GM21529 (cell line): Measurements from ENCODE around the gene ARHGAP10.

Experiments
- ATAC-seq: cut with Tn5 transposase; IDR thresholded peaks from one replicate; pipeline ENCODE4 v1.9.1; 2021; ENCODE audit not compliant: unreplicated experiment

The ARHGAP10 gene

GRCh38 chr4:148057984-148058859 lies 326.3 kb downstream of the ARHGAP10 start:
- no peak for ATAC-seq

- ATAC-seq = no peak
Observed at GRCh38 chr4:148059617-148060180, 327.8 kb downstream of the ARHGAP10 start.

DNA sequence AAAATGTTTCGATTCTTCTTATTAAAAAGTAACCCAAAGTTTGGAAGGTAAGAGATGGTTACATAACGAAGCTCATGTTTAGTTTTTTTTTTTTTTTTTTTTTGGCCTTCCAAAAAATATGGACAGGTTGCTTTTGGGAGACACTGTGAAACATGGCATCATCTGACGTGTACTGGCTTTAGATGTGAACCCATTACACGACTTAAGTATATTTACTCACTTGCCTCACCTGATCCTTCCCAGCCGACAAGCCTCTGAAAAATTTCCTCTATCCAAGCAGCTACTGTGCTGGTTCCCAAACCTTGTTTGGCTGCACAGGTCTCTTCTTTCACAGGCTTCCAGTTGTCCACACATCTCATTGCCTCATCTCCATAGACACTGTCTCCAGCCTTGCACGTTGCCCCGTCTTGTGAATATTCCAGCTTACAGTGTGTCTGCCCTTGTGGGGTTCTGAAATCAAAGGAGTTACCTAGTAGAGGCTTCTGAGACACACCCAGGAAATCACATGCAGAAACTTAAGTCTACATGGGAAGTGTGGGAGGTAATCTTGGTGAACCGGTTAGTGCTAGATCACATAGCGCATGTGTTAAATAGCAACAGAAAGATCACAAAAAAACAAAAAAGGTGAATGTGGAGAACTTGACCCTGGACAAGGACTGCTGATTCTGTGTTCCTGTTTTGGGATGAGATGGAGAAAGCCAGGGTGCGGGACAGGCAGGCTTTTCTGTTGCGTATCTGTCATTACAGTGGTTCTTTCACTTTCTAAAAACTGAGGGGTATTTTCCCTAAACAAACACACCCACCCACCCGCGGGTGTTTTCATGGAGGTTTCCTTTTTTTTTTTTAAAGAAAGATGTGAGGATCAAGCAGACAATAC lies 328.6 kb downstream of the ARHGAP10 start:
- ATAC-seq = no peak

- no peak for ATAC-seq
Observed at GRCh38 chr4:148061141-148061481, 329.2 kb downstream of the ARHGAP10 start.

- no peak for ATAC-seq
Observed at GRCh38 chr4:148061795-148062194, 329.9 kb downstream of the ARHGAP10 start.

DNA sequence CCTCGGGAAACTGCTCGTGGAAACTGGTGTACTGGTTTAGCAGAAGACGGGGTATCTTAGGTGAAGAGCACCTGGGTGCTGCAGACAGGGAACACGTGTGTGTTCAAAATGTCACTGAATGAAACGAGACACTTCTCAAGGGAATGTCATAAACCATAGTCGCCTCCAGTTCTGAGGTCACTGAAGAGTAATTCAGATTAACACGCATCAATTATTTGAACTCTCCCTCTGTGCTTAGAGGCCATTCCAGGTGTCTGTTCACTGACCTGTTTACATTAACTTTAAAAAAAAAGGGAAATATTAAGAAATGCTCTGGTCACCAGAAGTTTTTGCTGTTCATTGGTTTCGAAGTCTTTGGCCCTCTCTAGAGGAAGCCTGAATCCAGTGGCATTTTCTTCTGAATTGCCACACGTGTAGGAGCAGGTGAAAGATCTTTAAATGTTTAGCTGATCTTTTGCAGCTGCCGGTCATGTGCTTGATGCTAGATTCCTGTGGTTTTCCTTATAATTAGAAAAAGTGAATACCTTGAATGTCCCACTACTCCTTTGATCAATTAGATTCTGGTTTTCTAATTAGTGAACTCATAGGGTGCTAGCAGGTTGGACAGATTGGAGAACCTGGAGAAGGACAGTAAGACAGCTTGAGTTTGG lies 330.5 kb downstream of the ARHGAP10 start:
- ATAC-seq = no peak

- ATAC-seq = no peak
Observed at GRCh38 chr4:148064451-148064850, 332.6 kb downstream of the ARHGAP10 start.

DNA sequence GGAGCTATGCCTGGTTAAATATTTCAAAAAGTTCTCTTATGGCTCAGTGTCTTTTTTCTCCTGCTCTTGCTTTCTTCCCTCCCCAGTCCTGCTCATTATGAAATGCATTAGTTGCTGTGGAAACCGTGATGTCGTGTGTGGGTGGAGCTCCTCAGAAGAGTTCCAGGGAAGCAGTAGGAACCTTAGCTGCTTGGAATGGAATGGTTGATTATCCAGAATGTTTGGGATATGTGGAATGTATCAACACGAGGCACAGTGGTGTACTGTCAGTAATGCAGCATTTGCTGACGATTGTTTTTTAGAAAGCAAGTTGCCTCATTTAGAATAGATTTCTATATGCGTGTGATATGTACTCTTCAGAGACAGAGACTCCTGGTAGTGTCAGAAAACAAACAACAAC lies 333.2 kb downstream of the ARHGAP10 start:
- no peak for ATAC-seq

DNA sequence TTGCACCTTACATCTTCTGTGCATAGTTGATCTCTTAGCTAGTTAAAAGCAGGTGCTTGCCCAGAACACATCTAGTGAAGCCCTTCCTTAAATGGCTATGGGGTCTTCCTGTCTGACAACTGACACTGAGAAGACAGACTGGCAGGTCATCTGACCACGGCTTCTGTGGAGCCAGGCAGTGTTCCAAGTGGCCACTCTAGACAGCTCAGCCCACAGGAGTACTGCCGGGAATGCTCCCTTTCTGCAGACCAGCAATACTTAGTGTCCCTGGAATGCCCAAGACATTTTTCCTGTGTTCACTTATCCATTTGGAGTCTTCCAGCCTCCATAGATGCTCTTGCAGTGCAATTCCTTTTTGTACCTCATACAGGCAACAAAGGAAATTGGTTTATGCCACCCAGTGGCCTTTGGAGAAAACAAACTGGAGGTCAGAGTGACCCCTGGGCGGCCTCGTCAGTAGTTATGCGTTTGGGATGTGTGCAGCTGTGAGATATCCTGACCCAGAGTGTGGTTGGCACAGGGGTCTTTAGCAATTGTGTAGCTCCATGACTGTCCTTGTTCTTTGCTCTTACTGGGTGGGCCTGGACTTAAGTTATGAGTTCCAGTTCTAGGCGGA lies 335.5 kb downstream of the ARHGAP10 start:
- no peak for ATAC-seq

DNA sequence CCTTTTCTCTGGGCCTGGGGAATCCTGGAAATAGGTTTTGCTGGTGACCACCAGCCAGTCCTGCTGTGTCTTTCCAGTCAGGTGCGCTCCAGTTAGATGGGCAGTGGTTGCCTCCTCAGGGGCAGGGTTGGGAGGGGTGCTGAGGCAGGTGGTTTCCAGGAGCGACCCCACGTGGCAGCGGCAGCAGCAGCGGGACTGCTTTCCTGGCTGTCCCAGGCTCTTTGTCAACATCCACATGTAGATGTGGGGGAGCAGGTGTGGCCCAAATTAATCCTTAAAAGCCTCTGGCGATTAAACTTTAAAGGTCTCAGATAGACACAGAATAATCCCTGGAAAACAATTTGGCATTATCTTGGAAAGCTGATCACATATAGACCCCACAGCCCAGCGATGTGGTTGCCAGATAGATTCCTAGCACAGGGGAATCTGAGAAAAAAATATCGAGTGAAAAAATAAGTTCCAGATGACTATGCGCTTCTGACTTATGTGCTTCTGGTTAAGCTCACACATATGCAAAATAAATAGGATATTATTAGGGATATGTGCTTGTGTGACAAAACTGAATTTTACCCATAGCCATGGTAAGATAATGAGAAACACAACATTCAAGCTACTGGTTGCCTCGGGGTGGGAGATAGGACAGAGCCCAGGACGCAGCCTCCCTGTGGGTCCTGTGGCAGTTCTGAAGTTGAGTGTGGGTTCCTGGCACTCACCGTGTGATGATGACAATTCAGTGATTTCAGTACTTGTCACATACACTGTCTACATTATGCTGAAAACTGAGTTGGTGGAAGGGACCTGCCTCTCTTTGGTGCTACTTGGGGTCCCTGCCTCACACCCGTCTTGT lies 336.4 kb downstream of the ARHGAP10 start:
- ATAC-seq = no peak

GRCh38 chr4:148069086-148069894 lies 337.4 kb downstream of the ARHGAP10 start:
- ATAC-seq = no peak

- no peak for ATAC-seq
Observed at GRCh38 chr4:148069895-148070178, 337.9 kb downstream of the ARHGAP10 start.

DNA sequence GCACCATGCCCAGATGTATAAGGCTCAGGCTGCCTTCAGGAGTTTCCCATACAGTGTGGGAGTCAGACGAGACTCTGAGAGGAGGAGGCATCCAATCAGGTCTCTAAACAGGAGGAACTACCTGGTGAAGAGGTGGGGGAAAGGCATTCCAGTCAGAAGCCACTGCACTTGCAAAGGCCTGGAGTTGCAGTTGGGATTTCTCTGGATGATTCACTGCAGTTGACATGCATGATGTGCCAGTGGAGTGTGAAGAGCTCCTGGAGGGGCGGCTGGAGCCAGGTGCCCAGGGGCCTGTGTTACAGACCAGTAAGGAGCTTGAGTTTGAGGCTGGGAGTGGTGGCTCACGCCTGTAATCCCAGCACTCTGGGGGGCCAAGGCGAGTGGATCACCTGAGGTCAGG lies 339.1 kb downstream of the ARHGAP10 start:
- no peak for ATAC-seq

DNA sequence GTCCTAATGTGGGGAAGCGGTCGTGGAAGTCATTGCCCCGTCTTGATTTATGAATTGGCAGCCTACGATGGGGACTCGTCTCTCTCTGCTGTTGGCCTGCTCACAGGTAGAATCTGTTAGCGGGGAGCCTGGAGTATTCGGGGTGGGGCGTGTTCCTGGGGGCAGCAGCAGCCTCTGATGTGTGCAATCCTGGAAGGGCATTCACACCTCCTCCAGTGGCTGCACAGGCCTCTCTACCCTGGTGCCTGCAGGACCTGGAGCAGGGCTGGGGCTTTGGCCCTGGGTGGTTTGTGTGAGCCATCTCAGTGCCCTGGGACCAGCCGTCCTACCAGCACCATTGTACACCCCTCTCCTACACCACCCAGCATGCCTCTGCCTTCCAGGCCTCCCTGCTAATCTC lies 340.9 kb downstream of the ARHGAP10 start:
- no peak for ATAC-seq

DNA sequence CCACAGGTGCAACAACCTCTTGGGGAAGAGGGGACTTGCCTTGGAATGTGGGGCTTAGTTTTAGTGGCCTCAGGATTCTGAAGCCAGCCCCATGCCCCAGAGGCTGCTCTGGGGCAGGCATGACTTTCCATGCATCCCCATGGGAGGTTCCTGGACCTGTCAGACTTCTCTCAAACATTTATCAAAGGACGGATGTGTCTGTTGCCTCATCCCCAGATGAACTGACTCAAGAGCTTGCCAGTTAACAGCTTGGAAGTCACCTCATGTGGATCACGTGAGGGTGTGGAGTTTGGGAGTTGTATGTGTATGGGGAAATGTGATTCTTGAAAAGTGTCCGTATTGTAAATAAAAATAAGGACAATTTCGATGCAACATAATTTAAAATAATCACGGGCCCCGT lies 341.5 kb downstream of the ARHGAP10 start:
- ATAC-seq = no peak

DNA sequence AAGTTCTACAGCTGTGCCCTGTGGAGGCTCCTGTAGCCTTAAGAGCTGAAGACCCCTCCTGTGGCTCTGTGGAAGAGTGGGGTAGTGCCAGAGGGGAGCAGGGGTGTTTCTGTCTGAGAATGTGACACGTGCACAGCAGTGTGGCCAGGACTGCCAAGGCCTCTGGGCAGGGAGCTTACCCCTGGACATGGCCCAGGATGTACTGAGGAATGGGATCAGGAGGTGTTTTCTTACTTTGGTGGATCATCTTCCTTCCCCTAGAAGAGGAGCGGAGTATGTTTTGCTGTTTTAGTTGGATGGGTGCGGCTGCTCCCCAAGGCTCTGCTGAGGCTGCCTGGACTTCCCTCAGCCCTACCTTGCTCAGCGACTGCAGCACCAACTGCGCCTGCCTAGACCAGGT lies 342.6 kb downstream of the ARHGAP10 start:
- no peak for ATAC-seq

DNA sequence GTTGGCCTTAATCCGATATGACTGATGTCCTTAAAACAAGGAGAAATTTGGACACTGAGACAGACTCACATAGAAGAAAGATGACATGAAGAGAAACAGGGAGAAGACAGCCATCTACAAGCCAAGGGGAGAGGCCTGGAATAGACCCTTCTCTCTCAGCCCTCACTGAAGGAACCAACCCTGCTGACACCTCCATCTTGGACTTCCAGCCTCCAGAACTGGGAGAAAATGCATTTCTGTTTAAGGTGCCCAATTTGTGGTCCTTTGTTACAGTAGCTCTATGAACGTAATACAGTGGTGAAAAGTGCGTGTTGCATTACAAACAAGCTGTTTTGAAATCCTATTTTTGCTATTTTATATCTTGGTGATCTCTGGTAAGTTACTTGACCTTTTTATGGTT lies 343.6 kb downstream of the ARHGAP10 start:
- no peak for ATAC-seq

GRCh38 chr4:148076964-148077363 lies 345.1 kb downstream of the ARHGAP10 start:
- ATAC-seq = no peak

DNA sequence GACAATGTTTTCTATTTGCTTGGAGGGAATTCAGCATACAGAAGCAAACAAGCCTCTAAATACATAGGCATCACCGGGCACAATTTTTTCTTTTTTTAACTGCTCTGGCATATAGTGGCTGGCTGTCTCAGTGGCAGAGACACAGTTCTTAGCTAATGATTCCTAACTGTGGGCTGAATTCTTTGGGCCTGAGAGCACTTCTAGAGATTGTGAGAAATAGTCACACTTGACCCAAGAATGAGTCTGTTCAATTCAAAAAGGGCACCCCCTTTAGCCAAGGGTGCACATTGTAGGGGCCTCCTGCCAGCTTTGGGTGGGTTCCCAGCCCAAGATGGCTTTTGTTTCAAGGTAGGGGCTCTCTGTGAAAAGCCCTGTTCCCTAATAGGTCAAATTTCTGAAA lies 345.7 kb downstream of the ARHGAP10 start:
- ATAC-seq = no peak
